VCaP (cell line): ENCODE results near the gene OXLD1.

Source experiments
- H3K27ac ChIP-seq: fragments of 450-650 bp; 2 replicates; pipeline ENCODE4 v1.5.1; 2017
- TF ChIP-seq, protein P1 (sequence below): fragments of 450-650 bp; conservative IDR thresholded peaks from 2 replicates; pipeline ENCODE4 v1.5.1; 2017; ENCODE audit warnings: mild to moderate bottlenecking, moderate library complexity

Gene OXLD1

DNA sequence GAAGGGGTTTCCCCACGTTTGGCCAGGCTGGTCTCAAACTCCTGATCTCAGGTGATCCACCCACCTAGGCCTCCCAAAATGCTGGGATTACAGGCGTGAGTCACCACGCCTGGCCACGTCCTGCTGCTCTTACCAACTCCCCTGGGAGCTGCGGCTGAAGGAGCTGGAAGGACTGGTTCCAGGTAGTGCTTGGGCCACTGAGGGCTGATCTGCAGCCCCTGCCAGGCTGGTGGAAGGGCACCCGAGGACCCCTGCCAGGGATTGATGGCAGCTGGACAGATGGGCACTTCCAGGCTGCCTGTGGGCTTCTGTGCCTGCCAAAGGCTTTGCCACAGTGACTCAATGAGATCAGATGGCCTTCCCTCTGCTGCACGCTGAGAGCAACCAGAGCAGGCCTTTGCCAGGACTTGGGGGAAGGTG is 2.3 kb downstream of the OXLD1 start:
- no peak overlapping the region for H3K27ac ChIP-seq
- TF ChIP-seq, protein P1, sequence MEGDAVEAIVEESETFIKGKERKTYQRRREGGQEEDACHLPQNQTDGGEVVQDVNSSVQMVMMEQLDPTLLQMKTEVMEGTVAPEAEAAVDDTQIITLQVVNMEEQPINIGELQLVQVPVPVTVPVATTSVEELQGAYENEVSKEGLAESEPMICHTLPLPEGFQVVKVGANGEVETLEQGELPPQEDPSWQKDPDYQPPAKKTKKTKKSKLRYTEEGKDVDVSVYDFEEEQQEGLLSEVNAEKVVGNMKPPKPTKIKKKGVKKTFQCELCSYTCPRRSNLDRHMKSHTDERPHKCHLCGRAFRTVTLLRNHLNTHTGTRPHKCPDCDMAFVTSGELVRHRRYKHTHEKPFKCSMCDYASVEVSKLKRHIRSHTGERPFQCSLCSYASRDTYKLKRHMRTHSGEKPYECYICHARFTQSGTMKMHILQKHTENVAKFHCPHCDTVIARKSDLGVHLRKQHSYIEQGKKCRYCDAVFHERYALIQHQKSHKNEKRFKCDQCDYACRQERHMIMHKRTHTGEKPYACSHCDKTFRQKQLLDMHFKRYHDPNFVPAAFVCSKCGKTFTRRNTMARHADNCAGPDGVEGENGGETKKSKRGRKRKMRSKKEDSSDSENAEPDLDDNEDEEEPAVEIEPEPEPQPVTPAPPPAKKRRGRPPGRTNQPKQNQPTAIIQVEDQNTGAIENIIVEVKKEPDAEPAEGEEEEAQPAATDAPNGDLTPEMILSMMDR, result no peak

DNA sequence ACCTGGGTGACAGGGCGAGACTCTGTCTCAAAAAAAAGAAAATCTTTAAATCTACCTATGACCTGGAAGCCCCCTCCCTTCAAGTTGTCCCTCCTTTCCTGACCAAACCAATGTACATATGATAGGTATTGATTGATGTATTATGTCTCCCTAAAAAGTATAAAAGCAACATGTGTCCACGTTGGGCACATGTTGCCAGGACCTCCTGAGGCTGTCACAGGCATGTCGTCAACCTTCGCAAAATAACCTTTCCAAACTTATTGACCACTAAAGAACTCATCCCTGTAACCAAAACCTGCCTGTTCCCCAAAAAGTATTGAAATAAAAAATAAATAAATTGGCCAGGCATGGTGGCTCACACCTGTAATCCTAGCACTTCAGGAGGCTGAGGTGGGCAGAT is 4.4 kb downstream of the OXLD1 start:
- no peak overlapping the region for H3K27ac ChIP-seq
- TF ChIP-seq, protein P1, result no peak

DNA sequence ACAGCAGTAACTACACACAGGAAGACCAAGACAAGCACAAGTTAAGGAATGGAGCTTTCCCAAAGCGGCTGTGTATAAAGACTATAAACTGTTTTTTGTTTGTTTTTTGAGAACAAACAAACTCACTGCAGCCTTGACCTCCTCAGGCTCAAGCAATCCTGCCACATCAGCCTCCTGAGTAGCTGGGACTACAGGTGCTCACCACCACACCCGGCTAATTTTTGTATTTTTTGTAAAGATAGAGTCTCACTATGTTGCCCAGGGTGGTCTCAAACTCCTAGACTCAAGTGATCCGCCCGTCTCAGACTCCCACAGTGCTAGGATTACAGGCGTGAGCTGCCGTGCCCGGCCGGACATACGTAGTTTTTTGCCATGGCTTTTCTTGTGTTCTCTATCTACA is 6.0 kb downstream of the OXLD1 start:
- TF ChIP-seq, protein P1, result no peak
- peak overlapping the region; percentile 69 for H3K27ac ChIP-seq

DNA sequence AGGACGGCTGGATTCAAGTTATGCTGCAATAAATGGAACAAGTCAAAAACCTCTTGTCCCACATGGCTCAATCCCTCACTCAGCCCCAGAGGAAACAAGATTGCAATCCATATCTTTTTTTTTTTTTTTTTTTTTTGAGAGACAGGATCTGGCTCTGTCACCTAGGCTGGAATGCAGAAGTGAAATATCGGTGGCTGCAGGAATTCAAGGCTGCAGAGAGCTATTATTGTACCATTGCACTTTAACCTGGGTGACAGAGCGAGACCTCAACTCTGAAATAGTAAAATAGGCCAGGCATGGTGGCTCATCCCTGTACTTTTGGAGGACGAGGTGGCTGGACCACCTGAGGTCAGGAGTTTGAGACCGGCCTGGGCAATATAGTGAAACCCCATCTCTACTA is 7.4 kb downstream of the OXLD1 start:
- H3K27ac ChIP-seq, result peak overlapping the region; percentile 69
- TF ChIP-seq, protein P1, result no peak

DNA sequence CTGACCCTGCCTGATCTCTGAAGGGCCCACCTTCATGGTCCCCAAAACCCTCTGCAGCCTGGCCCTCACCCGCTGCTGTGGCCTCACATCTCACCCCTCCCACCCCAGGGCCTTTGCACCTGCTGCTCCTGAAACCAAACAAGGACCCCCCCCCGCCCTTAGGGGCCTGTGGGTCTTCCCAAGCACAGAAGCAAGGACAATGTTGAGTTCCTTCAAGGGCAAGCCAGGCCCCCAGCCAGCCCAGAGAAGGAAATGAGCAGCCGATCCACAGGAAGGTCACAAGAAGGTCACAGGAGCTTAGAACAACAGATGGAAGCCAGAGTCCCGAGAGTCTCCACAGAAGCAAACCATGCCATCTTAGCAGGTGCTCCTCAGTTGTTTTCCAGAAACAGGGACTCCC is 9.6 kb downstream of the OXLD1 start:
- no peak overlapping the region for H3K27ac ChIP-seq
- TF ChIP-seq, protein P1, result no peak

DNA sequence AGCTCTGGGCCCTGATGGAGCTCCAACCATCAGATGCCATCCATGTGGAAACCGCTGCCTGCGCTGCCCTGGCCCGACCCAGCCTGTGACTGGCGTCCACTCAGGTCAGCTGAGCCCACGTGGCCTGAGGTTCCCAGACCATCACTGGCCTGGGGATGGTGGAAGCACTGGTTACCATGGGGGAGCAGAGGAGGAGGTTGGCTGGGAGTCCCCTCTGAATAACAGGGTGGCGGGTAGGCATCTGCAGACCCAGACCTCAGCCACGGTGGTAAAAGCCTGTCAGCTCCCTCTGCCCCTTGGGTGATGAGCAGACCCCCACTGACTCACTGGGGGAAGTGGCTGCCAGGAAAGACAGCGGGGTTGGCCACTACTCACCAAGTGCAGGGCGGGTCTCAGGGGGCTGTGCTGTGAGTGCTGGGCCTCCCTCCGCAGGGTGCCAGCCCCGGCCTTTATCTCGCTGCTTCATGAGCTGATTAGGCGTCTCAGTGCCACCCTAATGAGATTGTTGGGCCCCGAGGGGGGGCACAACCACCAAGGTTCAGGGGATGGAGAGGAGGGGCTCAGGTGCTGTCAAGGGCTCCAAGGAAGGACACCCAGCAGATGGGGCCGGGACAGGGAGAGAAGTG is 10.2 kb downstream of the OXLD1 start, which contains the start of gene PDE6G:
Gene PDE6G (minus strand): TSS at position 425 of the 626 bp plus-strand sequence. CDS start 3,237 bp downstream, outside the sequence.
- H3K27ac ChIP-seq, result no peak within 1 kb of the TSS
- TF ChIP-seq, protein P1, result no peak

DNA sequence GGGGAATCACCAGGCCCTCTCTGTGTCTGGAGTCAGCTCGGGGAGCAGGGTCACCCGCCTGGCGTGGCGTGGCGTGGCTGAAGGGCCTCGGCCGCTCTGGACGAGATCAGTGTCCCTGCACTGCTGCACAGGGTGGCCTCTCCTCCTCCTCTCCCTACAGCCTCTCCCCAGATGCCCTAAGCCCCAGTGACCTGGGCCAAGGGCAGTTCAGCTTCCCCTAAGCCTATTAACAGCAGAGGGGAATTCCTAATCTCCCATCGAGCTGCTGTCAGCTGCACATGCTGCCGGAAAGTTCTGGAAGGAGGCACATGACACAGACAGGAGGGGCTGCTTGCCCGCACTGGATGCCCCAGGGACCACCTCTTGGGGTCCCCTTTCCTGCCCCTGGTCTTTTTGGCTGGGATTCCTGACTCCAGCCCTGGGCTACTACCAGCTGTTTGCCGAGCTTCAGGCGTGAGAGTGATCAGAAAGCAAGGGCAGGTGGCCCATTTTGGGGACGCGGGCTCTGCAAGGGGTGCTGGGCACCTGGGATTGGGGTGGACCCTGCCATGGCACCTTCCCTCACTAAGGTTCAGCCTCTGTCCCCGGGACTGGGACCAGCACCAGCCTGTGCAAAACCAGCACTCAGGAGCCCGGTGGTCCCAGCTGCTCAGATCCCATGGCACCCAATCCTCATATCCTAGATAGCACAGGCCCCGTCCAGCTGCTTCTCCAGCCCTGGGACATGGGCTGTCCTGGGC is 10.9 kb downstream of the OXLD1 start:
- TF ChIP-seq, protein P1, result no peak
- H3K27ac ChIP-seq, result no peak overlapping the region
